H1 (cell line): Measurements from ENCODE around the gene EPHA8. TPM values are rescaled to one million over a fixed set of nuclear protein-coding genes. Genes with fewer than 3 reads are reported as not detected.

Source experiments
- CHD7 ChIP-seq: fragments of 300-600 bp; sonication (generic); IDR thresholded peaks from 2 replicates; pipeline ENCODE4 v1.7.1; 2012; ENCODE audit warnings: low read length, moderate library complexity, mild to moderate bottlenecking, inconsistent platforms; ENCODE audit not compliant: insufficient replicate concordance
- FOSL1 ChIP-seq: IDR thresholded peaks from 2 replicates; pipeline ENCODE4 v1.6.1; 2011; ENCODE audit warnings: mild to moderate bottlenecking, low read depth, low read length, moderate library complexity; ENCODE audit not compliant: insufficient read depth
- polyA plus RNA-seq, 7 experiments: library from polyadenylated mRNA; depleted of rRNA in 3 of 7; stranded (reverse) in 5 of 7; unstranded in 2 of 7; fragments of >200 nt in 5 of 7; fragments of 200-250 nt in 2 of 7; gene quantifications; 1 replicate in 5 of 7; 2 replicates in 1 of 7; 4 replicates in 1 of 7; pipeline versions ENCODE4 v1.2.1 to v1.2.3, GENCODE V29; 2011 to 2013; ENCODE audit warnings: missing spikeins in 2 of 7, mixed read lengths in 2 of 7
- total RNA-seq: library from RNA; stranded (reverse); fragmentation: NEBNext Ultra II Directional; extraction: Animal tissue kit (Norgen Biotek cat#: 25700); gene quantifications from 2 replicates; pipeline ENCODE4 v1.2.1, GENCODE V29; 2021

The EPHA8 gene
- total and polyA plus RNA-seq, 2 of the 8 experiments (the other 6 are each of a cell fraction or from before 2014, with no cell fraction given): 4.0 to 8.4 TPM

GRCh38 chr1:22613951-22614350 lies 50.7 kb downstream of the EPHA8 start (continued):
- TF ChIP-seq CHD7 (no peak), FOSL1 (no peak)
